ENCODE data around the gene PRSS33.

Gene PRSS33, protein sequence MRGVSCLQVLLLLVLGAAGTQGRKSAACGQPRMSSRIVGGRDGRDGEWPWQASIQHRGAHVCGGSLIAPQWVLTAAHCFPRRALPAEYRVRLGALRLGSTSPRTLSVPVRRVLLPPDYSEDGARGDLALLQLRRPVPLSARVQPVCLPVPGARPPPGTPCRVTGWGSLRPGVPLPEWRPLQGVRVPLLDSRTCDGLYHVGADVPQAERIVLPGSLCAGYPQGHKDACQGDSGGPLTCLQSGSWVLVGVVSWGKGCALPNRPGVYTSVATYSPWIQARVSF

DNA sequence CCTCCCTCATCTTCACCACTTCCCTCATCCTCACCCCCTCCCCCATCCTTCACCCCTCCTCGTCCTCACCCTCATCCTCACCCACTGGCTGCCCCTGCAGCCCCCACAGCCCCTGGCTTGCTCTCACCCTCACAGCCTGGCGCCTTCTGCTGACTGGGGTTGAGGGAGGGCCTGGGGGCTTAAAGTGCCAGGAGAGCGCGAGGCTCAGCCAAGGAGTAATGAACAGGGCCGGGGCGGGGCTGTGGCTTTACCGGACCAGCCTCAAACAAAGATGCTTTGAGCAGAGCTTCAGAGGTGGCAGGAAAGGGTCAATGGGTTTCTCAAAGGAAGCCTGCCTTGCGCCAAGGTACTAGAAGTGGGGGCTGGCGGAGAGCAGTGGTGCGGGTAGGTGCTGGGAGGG lies at the start of gene PRSS33:
Gene PRSS33, minus strand, starts transcription at position 155 of the 400 bp plus-strand sequence. CDS start 1,013 bp downstream, outside the sequence.
- DNase-seq, result no peak

DNA sequence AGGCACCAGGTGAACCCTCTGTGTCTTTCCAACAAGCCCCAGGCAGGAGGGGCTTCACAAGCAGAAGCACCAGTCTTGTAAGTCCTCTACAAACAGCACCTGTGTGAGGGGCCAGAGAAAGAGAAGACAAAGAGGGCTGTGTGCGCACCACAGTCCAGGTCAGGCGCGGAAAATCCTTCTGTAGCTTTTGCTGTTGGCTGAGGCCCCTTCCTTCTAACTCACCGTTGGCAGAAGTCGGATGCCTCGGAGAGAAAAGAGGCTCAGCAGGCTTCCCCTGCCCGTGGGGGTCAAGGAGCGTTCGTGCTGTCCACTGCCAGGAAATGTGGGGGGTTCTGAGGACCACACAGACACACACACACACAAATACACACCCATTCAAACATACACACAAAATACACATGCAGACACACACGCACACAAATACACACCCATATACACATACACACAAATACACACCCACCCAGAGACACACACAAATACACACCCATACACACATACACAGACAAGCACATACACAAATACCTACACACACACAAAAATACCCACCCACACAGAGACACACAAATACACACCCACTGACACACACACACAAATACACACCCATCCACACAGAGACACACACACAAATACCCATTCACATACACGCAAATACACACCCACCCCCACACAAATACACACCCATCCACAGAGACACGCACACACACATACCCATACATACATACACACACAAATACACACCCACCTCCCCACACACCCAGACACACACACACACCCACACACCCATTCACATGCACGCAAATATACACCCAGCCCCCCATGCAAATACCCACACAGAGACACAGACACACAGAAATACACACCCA lies 49.5 kb upstream of the PRSS33 start:
- DNase-seq, result no peak

DNA sequence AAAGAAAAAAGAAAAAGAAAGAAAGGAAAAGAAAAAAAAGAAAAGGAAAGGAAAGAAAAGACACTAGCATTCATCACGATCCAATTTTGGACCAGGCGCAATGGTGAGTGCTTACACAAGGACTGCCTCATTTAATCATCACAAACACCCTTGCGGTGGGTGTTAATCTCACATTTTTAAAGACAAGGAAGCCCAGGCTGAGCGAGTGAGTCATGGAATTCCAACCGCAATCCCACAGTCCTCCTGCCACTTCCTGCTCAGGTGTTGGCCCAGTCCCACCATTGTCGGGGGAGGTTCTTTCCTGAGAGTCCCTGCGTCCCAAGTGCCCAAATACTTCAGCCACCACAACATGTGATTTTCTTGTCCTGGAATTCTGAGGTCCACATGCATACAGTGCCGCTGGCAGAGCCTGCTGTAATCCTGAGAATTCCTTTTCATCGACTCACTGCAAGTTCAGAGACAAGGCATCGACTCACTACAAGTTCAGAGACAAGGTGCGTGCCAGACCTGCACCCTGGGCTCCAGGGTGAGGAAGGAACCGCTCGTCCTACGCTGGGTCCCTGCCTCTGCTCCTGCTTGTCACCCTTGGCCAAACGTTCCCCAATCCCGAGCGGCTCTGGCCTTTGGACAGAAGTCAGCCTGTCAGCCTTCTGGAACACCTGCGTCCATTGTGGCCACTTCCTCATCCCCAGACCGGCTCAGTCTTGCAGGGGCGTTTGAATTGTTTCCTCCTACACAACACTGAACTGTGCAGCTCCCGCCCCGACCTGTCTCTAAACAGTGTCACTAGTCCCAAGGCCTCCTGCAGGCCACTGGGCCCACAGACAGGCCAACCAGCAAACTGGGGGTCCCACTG lies 48.5 kb upstream of the PRSS33 start:
- no peak for DNase-seq

DNA sequence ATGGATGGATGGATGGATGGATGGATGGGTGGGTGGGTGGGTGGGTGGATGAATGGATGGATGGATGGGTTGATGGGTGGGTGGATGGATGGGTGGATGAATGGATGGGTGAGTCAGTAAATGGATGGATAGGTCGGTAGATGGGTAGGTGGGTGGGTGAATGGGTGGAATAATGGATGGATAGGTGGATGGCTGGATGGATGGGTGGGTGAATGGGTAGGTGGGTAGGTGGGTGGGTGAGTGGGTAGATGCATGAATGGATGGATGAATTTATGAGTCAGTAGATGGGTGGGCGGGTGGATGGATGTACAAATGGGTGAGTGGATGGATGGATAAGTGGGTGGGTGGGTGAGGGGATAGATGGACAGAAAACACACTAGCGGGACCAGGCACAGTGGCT lies 47.6 kb upstream of the PRSS33 start:
- DNase-seq, result no peak

DNA sequence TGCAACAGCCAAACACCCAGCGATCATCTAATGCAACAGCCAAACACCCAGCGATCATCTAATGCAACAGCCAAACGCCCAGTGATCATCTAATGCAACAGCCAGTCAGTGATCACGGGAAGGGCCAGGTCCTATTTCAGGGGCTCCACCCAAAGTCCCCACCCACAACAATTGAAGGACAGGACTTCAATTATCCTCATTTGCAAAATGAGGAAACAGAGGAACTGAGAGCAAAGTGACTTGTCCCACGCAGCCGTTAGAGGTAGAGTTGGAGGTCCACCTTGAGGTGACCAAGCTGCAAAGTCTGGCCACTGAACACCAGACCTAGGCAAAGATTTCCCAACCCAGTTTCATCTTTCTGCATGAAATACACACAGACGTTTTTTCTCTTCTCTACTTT lies 46.4 kb upstream of the PRSS33 start:
- DNase-seq, result no peak

DNA sequence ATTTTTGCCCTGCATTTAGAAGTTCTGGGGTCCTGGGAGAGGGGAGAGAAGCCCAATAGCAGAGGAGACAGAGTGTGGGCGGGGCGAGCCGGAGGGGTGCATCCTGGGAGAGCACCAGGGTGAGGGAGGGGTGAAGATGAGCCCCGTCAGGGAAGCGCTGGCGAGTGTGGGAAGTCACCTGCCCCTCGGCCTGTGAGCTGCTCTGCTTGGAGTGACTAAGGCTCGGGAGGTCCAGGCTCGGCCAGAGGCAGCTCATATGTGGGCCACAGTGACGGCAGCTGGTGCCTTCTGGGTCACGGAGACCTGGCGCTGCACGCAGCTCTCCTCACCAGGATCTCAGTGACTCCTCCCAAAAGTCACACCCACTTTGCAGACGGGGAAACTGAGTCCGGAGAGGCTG lies 43.8 kb upstream of the PRSS33 start:
- no peak for DNase-seq

DNA sequence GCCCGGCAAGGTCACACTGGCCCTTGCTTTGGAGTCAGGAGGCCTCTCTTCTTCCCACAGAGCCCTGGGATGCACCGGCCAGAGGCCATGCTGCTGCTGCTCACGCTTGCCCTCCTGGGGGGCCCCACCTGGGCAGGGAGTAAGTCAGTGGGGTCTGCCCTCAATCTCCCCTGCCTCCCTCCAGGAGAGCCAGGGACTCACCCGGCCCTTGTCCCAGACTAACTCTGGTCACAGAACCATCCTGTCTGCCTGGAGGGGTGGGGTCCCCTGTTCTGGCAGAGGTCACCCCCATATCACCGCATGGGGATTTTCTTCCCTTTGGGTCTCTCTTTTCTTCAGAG lies 43.0 kb upstream of the PRSS33 start:
- no peak for DNase-seq

DNA sequence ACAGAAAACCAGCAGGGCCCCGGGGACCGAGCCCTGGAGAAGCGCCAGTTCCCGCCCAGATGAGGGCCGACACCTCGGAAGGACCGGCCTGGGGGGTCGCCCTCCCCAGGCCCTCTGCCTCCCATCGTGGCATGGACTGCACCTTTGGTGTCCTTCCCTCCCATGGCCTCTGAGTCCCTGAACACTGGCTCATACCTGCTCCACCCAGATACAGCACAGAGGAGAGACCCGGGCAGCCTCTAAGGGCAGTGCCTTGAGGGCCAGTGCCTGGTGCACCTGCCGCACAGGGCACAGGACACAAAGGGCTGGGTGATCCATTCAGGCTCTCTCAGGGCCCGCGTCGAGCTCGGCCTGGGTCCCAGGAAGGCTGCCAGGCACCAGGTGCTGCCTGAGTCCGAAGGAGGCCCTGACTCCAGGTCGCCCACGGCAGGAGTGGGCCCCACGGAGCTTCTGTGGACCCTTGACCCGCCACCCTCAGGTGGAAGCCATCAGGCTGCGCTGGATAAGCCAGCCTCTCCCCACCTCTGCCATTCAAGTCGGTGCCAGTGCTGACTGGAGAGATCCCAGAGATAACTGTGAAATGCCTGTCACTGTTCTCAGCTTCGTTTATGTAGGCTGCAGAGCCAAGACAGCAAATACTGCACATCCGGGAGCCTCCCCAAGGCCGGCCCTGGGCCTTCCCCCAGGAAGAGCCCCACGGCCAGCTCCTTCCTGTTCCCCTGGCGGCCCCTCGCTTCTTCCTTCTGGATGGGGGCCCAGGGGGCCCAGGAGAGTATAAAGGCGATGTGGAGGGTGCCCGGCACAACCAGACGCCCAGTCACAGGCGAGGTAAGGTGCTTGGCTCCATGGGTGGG lies 42.4 kb upstream of the PRSS33 start, which contains the start of gene ZG16B:
Gene ZG16B, plus strand, starts transcription at position 803 of the 854 bp plus-strand sequence. CDS start 139 bp downstream, outside the sequence.
- no peak for DNase-seq

DNA sequence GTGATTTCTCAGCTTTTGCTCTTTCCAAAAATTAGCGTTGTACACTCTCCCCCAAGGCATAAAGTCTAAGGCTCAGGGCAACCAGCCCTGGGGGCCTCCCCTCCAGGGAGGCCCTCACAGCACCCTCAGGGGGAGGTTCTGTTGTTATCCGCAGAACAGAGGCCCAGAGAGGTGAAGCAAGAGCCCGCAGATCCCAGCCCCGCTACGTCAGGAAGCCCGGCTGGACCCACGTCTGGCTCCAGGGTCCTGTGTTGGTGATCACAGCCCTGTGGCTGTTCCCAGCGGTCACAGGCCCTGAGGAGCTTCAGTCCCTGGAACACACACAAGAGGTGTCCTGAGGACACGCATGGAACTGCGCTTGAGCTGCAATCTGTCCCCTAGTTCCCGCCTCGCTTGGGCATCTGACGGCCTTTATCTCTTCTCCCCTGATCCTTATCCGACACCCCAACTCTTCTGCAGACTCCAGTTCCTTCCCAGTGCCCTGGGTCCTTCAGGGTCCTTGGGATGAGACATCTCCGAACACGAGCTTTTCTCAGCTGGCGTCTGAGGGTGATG lies 41.6 kb upstream of the PRSS33 start:
- no peak for DNase-seq

DNA sequence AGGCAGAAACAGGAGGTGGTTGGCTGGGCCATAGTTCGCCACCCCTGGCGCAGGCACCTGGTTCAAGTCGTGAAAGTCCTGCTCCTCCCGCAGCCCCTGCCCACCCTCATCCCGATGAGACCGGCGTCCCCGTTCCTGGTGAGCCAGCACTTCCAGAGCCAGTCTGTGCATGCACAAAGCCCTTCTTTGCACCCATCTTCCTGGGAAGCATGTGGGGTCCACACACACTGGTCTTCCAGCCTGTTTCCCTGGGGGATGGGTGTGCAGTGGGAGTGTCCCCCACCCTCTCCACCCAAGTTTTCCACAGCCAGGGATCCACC lies 41.1 kb upstream of the PRSS33 start:
- no peak for DNase-seq

DNA sequence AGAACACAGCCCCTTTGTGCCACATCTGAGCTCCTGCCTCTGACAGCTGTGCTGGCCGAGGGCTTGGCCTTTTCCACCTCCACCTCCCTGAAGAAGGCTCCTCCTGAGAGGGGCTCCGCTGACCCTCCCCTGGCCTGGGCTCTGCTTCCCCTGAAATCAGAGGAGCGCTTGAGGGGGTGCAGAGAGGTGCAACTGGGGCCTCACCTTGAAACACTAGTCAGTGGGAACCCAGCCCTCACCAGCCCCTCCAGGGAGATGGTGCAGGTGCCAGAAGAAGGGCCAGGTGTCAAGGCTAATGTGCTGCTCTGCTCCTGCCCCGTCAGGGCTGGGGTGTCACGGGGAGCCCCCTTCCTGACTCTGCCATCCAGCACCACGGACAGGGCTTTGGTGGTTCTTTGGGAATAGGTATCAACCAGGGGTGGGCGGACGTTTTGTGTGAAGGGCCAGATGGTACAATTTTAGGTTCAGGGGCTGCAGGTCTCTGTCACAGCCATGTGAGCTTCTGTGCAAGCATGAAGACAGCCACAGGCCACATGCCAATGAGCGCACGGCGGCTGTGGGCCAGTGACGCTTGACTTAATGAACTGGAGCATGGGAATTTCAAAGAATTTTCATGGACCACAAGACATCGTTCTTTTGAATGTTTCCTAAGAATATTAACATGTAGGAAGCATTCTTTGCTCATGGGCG lies 40.6 kb upstream of the PRSS33 start:
- DNase-seq, result no peak

DNA sequence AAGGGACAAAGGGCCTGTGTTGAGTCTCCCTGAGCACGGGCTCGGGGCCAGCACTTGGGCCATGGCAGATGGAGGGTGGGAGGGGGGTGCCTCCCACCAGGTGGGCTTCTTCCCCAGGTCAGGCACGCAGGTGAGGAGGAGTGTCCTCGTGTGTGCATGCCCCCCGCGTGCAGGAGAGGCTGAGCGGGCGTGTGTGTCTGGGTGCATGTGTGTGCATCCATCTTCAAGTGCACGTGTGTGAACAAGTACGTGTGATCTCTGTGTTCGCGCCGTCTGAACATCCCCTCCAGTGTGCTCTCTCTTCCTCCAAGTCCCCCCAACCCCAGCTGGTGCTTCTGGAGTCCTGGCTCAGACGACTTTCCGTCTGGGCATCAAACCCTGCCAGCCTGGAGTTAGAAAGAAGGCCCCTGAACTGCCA lies 40.0 kb upstream of the PRSS33 start:
- DNase-seq, result no peak

DNA sequence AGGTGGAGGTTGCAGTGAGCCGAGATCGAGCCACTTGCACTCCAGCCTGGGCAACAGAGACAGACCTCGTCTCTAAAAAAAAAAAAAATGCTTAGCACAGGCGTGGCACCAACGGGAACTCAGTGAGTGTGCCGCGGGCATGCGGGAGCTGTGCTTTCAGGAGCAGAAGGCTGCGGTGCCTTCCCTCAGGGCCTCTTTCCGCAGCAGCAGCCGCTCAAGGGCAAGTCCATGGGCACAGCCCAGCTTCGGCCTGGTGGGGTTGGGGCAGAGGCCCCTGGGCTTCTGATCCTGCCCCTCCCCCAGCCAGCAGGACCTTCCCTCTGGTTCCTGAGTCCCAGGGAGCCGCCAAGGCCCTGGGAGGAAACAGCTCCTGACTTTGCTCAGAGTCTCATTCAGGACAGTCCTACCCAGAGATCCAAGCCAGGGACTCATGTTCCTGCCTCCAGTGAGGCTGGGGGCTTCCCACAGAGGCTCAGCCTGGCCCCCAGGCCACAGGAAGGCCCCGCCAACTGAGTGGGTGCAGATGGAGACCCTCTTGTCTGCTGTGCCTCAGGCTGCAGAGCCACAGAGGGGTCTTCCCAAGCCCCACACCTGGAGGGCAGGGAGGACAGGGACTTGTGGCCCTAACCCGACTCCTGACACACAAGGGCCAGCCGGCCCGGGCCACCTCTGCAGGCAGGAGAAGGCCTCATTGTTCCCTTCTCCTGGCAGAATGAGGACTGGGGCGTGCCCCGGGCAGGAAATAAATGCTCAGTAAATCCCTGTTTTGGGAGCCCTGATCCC lies 39.4 kb upstream of the PRSS33 start:
- DNase-seq, result no peak

DNA sequence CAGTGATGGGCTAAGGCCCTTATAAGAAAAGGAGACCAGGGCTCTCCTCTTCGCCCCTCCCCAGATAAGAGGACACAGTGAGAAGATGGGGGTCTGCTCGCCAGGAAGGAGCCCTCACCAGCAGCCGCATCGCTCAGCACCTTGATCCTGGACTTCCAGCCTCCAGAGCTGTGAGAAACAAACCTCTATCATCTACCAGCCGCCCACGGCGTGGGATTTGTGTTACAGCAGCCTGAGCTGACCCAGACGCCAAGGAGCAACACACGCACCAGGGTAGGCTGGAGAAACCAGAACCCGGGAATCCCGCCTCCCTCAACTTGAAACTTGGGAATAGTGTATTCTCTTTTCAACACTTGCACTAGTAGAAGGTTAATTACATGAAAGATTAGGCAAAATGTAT lies 38.5 kb upstream of the PRSS33 start:
- DNase-seq, result no peak

DNA sequence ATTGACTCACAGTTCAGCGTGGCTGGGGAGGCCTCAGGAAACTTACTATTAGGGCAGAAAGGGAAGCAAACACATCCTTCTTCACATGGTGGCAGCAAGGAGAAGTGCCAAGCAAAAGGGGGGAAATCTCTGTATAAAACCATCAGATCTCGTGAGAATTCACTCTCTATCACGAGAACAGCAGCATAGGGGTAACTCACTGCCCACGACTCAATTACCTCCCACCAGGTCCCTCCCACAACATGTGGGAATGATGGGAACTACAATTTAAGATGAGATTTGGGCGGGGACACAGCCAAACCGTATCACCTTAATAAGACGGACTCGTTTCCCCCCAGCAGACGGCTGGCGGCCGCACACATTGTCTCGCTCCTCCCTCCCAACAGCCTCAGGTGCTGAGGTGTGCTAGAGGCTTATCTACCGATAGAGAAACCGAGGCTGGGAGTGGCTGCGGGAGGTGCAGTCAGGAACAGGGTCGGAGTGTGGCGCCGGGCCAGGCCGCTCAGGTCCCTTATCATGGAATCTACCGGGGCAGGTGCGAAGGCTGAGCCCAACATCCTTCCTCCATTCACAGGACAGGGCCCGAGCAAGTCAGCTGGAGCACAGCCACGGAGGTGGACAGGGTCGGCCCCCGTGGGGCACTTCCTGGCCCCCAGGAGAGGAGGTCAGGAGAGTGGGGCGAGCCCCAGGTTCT lies 37.8 kb upstream of the PRSS33 start:
- no peak for DNase-seq

DNA sequence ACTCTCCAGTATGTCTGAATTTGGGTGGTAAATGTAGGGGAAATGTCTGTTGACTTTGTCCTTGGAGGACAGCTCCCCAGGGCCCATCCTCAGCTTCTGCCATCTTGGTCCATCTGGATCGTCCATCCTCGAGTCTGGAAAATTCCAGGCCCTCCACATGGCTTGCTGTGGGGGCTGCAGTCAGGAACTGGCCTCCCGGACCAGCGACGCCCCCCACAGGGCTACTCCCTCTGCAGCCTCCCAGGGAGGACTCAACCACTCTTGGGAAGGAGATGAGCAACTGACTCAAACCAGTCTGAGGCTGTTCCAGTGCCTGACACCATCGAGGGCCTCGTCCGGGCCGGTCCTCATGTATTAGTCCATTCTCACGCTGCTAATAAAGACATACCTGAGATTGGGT lies 37.3 kb upstream of the PRSS33 start:
- no peak for DNase-seq

DNA sequence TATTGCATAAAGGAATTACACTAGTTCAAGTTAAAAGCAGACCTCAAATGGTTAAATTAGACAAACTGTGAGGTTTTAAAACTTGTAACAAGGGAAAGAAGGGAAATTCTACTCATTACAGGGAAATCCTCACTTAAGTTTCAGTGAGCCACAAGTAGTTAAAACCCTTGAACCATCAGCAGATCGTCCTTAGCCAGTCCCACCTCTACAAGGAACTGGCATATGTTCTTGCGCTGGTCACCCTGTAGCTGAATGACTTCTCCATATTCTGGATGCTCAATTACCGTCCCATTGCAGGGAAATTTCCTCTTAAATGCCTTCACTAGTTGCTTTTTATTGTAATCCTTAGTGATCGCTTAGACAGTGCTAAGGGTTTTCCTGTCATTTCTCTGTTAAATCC lies 35.1 kb upstream of the PRSS33 start:
- DNase-seq, result no peak

DNA sequence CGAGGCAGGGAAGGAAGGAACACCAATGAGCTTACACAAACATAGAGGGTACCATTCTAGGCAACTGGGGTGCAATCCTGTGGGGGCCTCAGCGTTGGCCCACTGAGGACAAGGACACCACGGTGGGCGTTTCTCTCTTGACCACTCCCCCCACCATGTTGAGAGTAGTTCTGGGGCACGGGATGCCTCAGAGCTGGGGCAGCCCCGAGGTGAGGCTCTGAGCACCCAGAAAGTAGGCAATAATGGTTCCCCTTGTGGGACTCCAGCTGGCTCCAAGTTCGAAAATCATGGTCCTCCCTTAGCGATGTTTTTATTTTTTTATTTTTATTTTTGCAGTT lies 34.8 kb upstream of the PRSS33 start:
- no peak for DNase-seq

DNA sequence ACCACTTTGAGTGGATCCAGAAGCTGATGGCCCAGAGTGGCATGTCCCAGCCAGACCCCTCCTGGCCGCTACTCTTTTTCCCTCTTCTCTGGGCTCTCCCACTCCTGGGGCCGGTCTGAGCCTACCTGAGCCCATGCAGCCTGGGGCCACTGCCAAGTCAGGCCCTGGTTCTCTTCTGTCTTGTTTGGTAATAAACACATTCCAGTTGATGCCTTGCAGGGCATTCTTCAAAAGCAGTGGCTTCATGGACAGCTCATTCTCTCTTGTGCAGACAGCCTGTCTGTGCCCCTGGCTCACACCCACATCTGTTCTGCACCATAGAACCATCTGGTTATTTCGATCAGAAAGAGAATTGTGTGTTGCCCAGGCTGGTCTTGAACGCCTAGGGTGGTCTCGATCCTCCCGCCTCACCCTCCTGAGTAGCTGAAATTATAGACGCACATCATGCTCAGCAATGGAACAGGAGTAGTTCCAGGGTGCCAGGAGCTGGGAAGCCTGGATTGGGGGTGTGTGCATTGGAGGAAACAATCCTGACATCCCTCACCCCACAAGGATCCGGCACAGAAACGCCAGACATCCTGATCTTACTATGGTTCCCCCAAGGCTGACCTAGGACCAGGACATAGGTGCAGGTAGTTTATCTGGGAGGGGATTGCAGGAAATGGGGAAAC lies 34.3 kb upstream of the PRSS33 start:
- no peak for DNase-seq
